NCI-H345 treated with DMSO at 0.1 percent for 48 hours (cell line): Measurements from ENCODE around the gene NUP210L.

Experiments used
- DNase-seq: peaks from one replicate; lab custom pipeline; 2025; ENCODE audit not compliant: unreplicated experiment; lab: John Stamatoyannopoulos, UW

NUP210L gene

DNA sequence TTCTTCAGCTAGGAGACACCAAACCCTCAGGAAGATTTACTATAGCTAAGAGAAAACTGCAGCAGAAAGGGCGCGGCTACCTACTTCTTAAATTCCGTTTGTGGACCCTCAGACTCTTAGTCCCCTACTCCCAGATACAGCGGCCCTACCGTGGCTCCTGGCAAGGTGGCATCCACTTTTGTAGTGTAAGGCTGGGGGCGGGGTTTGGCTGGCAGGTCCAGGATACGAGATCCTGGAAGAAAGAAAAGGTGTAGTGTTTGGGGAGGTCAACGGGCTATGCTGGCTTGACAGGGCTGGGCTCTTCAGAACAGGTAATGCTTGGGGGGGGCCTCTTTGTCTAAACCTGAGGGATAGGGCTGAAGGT, 186.9 kb downstream of the NUP210L start:
- DNase-seq = no peak

DNA sequence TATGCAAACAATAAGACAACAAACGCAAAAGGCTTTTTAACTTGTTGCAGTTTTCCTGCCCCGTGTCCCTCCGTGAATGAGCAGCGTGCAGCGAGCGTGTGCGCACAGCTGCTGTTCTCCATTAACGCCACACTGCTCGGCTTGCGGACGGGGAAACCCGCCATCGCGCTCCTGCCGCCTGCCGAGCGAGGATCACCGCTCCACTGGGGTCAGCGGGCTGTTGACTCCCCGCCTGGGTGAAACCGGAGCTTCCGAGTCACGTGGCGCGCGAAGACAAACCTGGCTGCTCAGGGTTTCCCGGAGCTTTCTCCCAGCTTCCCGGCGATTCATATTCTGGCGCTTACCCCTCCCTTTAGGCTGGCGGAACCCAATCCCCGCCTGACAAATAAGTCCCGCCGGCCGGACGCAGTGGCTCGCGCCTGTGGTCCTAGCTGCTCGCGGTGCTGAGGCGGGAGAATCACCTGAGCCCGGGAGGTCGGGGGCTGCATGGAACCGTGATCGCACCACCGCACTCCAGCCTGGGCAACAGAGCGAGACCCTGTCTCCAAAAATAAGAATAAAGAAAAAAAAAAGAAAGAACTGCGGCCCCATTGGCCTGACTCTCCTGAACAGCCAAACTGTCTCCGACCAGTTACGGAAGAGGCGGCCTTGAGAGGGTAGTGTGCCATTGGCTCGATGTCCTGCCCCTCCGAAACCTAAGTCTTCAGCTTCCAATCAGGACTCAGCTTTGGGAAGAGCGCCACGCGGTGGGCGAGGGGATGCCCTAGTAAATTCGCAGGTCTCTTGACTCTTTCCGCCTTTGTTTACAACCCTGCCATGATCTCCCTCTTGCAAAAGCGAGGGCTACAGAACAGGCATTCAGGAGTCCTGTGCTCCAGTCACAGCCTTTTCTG, 187.5 kb downstream of the NUP210L start, which contains the start of gene CREB3L4:
TSS of gene CREB3L4 (plus strand) at position 796 of the 893 bp plus-strand sequence. CDS start 624 bp downstream, outside the sequence.
- peak; percentile 100 for DNase-seq

DNA sequence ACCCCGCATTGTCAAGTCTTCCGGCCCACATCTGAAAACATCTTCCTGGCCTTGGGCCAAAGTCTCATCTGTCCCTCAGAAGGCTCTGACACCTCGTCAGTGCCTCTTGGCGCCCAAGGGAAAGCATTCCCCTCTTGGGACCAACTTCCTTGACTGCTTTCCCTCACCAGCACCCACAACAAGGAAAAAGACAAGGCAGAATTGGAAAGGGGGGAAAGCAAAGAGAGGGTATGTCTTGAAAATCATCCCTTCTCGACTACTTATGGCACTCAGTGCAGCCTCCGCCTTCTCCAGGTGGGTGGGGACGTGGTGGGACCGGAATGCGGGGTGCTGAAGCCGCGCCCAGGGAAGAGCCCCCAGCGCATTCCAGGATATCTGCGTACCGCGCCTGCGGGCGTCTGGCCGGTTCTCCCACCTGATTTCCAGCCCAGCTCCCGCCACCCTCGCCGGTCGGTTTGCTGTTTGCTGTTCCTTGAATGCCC, 191.0 kb downstream of the NUP210L start:
- peak; percentile 78 for DNase-seq

DNA sequence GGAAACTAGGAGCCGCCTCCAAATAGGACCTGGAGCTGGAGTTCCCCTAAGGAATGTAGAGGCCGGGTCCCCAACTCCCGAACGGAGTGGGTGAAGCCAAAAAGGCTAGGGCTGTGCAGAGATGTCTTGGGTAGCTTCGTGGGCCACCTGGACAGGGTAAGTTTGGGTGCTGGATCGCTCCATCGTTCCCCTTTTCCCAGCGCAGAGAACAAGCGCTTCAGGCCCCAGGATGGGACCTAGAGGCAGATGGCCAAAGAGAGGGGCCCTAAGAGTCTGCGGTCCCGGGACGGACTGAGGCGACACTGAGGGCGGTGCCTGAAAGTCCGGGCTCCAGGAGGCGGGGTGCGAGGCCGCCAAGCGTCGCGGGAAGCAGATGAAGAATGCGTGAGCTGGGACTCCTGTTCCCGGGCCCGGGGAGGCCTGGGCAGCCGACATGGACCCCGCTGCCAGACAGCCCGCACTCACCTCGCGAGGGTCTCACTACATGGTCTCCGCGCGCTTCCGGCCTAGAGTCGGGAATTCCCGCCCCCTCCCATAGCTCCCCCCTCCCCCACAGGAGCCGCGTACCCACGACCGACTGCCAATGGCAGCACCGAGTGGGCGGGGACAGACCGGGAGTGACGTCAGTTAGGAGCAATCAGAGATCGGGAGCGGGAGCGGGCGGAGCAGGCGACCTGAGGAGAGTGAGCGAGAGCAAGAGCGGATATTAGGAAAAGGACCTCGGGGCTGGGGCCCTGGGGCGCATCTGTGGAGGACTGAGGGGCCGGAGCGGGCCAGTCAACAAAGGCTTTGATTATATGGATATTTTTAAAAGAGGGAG, 191.6 kb downstream of the NUP210L start, which contains the start of gene SLC39A1:
TSS of gene SLC39A1 (minus strand) at position 508 of the 820 bp plus-strand sequence. CDS start 822 bp downstream, outside the sequence.
- peak; percentile 99 for DNase-seq

DNA sequence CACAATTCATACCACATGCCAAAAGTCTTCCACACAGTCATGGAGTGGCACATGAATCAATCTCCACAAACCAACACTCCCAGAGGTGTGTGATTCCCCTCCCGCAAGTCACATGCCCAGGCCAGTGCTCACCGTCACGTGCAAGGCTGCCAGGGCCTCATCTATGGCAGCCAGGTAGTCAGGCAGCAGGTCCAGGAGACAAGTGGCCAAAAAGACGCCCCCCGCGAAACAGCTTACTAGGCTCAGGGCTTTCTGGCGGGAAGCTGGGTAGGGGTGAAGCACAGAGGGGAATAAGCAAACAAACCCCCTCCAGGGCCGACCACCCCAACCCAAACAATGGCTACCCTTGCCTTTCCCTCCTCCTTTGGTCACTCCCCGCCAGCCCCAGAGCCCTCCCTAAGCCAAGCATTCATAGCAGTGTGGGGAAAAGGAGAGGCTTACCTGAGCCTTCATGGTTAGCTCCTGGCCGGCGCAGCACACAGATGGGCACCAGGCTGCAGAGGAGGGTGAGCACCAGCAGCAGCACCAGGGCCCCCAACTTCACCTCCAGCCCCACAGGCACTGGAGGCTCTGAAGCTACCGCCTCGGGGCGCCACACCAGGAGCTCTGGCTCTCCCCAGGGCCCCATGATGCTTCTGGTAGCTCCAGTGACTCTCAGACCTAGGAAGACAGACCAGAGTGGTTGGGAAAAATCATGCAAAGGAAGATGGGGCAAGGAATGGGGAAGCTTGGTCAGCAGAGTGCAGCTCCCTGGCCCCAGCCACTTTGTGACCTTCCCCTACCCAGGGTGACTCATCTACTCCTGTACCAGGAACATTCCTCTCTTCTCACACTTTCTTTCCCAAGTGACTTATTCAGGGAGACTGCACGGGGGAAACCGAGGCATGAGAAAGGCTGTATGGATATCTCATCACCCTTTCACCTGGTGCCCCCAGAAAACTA, 192.5 kb downstream of the NUP210L start:
- no peak for DNase-seq

DNA sequence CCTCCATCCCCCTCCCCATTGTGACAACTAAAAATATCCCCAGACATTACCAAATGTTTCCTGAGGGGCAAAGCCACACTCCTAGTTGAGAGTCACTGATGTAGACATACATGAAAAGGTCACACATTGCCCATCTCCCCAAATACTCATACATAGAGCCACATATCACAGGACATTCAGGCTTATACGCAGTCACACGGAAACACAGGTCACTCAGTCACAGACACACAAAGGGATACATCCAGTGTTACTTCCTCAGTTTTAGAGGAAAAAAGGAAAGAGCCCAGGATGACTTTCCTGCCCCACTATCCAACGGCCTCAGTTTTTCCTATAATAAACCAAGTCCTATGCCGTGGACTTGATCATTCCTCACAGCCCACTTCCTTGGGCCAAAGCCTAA, 193.5 kb downstream of the NUP210L start:
- DNase-seq = no peak

DNA sequence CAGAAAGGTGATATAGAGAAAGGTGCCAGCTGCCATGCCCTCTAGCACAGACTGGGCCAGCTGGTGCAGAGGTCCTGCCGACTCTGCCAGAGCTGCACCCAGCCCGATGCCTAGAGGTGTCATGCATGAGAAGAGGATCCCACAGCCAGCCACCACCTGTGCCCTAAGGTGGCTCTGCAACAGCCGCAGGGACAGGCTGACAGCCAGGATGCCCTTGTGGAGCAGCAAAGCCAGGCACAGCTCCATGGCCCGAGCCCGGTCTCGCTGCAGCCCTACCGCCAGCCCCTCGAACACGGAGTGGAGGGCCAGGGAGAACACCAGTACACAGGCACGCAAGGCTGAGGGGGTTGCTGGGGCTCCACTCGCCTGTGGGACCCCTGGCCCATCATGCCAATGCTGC, 194.7 kb downstream of the NUP210L start:
- no peak for DNase-seq

DNA sequence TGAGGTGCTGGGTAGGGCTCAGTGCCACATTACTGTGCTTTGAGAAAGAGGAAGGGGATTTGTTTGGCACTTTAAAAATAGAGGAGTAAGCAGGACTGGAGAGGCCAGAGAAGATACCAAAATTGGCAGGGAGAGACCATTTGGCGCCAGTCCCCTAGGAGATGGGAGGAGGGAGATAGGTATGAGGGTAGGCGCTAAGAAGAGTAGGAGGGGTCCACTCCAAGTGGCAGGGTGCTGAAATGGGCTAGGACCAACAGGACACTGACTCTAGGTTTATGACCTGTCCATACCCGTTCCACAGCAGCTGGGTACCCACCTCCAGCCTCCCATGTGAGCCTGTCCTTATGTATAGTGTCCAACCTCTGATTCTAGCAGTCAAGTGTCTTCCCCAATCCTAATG, 195.4 kb downstream of the NUP210L start:
- DNase-seq = no peak

DNA sequence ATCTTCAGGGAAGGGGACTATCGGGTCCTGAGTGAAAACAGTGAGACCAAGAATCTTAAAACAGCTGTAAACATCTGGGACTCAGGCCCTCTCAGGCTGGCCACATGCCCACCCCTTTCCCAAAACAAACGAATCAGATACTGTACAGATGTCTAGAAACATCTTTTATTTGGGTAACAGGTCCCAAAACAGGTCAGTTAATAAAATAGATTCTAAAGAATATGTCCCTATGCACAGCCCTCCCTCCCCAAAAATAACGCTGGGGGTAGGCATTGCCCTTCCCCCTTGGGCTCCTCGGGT, 196.0 kb downstream of the NUP210L start:
- DNase-seq = no peak

DNA sequence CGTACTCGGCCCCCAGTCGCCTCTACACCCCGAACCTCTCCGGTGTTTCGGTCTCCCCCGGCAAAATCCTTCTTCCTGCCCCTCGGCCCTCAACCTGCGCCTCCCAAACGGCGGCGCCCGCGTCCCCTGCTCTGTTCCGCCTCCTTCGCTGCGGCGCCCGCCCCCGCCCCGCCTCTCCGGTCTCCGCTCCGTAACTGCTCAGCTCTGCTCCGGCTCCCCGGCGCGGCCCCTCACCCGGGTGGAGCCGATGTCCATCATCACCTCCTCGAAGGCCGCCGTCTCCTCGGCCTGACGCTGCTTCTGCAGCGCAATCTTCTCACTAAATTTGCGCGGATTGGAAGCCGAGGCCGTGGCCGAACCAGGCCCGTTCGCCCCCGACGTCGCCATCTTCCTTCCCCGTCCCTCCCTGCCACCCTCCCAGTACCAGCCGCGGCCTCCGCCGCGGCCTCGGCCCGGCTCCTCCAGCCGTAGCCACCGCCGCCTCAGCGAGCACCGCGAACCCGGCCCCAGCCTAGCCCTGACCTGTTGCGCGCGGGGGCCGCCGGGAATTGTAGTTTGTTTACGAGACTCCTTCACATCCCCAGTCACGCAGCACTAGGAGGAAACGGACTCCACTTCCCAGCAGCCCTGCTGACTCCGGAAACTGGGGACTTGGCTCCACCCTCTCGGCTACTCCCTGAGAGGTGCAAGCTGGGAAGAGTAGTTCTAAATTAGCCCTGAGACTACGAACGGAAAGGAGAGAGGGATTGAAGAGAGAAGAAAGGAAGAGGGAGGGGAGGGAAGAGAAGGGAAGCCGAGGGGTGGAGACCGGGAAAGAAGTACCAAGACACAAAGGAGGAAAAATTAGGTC, 196.5 kb downstream of the NUP210L start, which contains the start of gene CRTC2:
TSS of gene CRTC2 (minus strand) at position 502 of the 850 bp plus-strand sequence. CDS start at position 387, 115 bp downstream.
- DNase-seq = peak; percentile 100

DNA sequence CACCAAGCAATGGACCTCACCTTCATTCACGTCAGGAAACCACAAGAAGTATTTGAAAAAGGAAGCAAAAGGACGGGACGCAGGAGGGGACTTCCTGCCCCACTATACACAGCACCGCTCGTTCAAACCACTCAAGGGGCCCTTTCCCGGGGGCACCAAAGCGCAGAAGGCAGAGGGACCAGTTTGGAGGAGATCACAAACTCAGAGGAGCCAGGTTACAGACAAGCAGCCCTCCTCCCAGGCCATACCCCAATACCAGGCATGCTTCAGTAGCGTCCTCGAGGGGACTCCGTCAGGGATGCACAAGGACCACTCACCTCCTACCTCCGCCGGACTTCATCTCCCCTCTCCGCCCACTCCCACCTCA, 197.1 kb downstream of the NUP210L start:
- DNase-seq = no peak

DNA sequence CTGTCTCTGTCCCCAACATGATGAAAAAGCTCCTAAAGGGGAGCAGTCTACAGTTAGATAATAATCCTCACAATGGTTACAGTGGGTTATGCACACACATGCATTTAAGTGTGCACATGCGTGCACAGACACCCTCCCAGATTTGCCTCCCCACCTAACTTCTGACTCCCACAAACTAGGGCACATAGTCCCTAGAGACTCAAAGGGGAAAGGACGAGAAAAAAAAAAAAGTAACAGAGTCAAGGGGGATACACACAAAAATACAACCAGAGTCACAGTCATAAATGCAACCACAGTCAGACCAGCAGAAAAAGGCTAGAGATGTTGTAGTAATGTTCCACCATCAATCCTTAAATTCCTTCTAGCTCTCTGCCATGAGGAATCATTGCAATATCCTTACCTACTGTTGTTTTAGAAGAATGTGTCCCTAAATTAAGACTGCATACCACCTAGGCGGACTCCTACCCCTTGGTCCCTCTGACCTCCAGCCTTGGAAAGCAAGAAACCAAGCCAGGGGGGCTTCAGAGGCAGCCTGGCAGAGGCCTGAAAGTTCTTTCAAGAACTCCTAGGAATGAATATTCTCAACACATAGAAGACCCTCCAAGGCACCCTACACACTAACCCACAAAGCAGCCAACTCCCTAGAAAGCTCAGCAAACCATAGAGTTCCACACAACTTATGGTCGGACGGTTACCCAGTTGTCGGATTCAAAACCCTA, 197.7 kb downstream of the NUP210L start:
- no peak for DNase-seq

DNA sequence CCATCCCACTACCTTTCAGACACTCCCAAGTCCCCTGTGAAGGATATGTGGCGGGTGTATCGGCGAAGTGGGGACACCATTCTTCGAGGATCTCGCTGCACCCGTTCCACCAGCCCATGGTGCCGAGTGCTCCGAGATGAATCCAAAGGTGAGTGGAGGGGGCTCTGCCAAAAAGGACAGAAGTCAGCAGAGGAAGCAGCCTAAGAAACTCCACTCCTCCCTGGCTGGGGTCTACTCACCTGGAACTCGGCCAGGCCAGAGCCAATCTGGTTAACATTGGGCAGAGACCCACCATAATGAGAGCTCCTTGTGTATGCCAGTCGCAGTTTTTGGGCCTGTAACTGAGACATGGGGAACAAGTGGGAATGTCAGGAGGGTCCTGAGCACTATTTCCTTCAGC, 200.0 kb downstream of the NUP210L start:
- DNase-seq = no peak

DNA sequence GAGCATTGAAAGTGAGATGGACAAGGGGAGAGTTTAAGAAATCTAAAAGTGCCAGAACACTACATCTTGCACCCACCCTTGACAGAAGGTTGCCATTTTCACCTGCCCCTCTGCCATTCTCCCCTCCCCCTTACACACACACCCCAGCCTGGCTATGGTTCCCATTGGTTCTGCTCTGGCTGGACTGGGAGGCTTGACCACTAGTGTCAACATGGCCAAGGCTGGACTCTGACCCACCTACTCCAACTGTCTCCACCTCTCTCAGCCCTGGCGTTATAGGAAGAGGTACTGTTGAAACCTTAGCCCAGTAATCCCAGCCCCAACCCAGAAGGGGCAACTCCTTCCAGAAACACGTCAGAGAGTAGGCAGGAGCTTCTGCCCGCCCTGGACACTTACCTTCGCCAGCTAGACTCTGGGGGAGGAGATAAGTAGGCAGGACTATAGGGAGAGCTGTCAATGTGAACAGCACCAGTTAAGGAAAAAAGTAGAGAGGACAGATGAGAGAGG, 201.0 kb downstream of the NUP210L start:
- DNase-seq = no peak

DNA sequence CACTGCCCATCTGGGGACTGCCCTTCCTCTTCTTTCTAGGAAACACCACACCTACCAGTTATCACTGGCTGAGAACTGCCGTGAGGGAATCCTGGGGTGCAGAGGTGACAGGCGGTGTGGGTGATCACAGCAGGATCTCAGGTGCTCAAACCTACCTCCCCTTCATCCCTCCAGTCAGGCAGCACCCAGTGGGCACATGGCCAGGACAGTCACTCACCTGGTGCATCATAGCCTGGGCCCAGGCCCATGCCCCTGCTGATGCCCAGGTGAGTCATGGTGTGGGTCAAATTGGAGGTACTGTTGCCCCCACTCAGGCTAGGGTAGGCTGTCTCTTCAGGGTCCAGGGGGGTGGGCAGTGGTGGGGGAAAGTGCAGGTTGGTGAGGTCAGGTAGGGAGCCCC, 203.1 kb downstream of the NUP210L start:
- DNase-seq = no peak

DNA sequence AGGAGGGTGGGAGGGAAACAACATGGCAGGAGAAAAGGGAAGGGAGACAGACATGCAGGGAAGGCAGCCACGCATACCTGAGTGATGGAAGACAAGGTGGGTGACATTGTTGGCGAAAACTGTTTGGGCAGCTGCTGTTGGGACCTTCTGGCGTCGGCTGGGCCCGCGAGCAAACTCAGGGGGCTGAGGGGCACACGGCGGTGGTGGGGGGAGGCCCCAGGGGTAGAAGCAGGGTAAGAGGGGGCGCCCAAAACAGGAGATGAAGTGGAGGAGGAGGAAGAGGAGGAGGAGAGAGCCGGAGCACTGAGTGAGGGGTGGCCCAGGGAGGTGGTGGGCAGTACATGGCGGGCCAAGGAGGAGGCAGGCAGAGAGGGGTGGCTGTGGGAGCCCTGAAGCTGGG, 203.7 kb downstream of the NUP210L start:
- DNase-seq = no peak

DNA sequence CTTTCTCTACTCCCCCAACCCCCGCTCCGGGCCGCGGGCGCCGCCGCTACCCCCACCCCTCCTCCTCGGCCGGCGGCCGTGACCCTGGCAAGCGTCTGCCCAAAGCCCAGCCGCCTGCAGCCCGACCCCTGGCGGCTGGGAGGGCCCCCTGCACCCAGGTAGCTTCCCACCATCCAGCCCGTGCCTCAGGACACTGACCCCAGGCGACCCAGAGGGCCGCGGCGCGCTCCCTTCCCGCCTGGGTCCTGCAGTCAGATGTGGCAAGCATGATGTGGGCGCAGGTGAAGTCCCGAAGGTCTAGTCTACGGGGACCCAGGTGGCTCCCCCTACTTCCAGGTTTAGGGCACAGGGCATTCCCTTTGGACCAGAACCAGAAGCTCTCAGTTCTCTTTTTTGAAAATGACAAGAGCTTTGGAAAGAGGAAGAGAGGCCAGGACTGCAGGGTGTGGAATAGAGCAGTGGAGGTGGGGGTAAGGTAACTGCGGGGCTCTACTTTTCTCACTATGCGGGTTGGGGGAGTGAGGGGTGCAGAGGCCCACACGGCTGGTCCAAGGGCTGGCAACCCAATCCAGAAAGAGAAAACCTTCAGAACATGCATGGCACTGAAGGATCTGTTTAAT, 208.1 kb downstream of the NUP210L start, which contains the start of gene DENND4B:
TSS of gene DENND4B (minus strand) at position 97 of the 620 bp plus-strand sequence. CDS start 2,344 bp downstream, outside the sequence.
- DNase-seq = peak; percentile 70
